ENCODE results near the gene GALT.

The GALT gene

DNA sequence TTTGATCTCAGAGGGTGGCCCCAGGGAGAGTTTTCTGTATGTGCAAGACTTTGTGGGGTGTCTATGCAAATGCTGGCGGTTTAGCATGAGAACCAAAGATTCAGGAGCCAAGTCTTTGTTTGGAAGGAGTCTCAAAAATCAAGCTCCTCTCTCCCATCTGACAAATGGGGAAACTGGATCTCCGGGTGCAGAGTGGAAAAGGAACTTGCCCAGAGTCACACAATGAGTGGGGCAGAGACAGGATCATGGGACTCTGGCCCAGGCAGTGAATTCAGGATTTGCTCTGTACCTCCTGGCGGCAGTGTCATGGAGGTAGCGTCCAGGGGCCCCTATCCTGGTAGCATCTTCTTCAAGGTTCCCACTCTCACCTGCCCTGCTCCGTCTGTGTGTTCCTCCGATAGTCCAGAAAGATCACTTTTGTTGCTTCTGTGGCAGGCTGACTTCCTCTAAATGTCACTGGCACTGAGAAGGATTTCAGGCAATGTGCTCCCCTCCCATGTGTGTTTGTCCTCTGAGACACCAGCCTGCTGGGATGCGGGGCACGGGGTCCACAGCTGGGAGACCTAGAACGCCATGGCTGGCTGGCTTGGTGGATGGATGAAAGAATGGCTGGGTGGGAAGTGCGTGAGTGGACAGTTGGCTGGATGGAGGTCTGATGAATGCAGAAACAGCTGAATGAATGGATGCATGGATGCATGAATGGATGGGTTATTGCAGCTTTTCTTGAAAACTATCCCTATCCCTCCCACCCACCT is 41.0 kb downstream of the GALT start:
- no peak for DNase-seq (ENCODE audit: low read depth)
- TF ChIP-seq, protein P1, sequence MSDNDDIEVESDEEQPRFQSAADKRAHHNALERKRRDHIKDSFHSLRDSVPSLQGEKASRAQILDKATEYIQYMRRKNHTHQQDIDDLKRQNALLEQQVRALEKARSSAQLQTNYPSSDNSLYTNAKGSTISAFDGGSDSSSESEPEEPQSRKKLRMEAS (IDR thresholded peaks at IDR 0.05; ENCODE audit: low read depth, low read length) = no peak
- TF ChIP-seq POLR2A (IDR thresholded peaks at IDR 0.05; ENCODE audit: extremely low read depth, insufficient read length) (no peak), MYC (IDR thresholded peaks at IDR 0.05; ENCODE audit: low read depth, low read length) (no peak)
- TF ChIP-seq, protein P2, sequence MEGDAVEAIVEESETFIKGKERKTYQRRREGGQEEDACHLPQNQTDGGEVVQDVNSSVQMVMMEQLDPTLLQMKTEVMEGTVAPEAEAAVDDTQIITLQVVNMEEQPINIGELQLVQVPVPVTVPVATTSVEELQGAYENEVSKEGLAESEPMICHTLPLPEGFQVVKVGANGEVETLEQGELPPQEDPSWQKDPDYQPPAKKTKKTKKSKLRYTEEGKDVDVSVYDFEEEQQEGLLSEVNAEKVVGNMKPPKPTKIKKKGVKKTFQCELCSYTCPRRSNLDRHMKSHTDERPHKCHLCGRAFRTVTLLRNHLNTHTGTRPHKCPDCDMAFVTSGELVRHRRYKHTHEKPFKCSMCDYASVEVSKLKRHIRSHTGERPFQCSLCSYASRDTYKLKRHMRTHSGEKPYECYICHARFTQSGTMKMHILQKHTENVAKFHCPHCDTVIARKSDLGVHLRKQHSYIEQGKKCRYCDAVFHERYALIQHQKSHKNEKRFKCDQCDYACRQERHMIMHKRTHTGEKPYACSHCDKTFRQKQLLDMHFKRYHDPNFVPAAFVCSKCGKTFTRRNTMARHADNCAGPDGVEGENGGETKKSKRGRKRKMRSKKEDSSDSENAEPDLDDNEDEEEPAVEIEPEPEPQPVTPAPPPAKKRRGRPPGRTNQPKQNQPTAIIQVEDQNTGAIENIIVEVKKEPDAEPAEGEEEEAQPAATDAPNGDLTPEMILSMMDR (IDR thresholded peaks at IDR 0.05; ENCODE audit: low read depth, low read length) = no peak
- no peak overlapping the region for H3K4me3 ChIP-seq (ENCODE audit: low read depth, low read length)

DNA sequence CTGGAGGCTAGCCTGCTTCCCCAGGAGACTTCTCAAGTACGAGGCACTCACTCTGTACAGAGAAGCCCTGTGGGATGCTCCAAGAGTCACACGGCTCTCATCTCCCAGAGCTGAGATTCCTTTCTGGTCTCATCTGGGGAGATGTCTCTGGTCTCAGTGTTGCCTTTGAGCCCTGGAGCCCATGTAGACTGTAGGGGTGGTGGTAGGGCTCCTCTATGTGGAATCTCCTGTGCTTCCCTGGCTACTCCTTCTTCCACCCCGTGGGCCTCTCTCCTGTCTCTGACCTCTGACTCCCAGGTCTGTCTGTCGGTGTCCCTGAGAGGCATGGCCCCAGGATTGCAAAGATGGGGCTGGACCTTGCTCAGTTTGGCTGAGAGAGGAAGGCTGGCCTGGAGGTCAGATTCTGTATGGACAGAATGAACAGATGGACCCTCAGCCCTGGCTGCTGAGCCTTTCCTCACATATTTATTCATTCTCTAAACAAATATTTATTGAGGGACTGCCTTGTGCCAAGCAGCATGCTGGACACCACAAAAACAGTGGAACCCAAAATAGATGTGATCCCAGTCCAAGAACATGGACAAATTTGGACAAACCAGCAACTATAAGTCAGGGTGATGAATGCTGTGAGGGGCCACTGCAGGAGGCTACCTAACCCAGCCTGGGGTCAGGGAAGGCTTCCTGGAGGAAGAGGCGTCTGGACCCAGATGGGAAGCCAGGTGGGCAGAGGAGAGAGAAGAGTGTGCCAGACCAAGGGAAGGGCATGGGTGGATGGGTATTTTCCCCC is 42.0 kb downstream of the GALT start:
- DNase-seq (ENCODE audit: low read depth) = no peak

DNA sequence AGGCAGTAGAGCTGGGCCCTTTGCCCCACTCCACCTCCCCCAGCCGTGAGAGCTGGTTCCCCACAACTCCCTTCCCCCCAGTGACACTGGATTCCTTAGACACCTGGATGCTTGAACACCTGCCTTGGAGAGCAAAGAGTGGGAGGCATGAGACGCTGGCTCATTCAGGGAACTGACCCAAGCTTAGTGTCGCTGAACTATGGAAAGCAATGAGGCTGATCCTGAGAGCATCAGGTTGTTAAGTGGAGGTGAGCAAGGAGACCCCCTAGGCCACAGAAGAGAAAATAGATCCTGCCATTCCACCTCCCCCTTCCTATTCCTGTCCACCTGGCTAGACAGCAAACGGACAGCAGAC is 42.6 kb downstream of the GALT start:
- TF ChIP-seq MYC (IDR thresholded peaks at IDR 0.05; ENCODE audit: low read depth, low read length) (no peak), POLR2A (IDR thresholded peaks at IDR 0.05; ENCODE audit: extremely low read depth, insufficient read length) (no peak)
- TF ChIP-seq, protein P2 (IDR thresholded peaks at IDR 0.05; ENCODE audit: low read depth, low read length) = no peak
- TF ChIP-seq, protein P1 (IDR thresholded peaks at IDR 0.05; ENCODE audit: low read depth, low read length) = no peak
- no peak overlapping the region for H3K4me3 ChIP-seq (ENCODE audit: low read depth, low read length)
- no peak for DNase-seq (ENCODE audit: low read depth)

More for the DNA sequence above, 42.0 kb downstream of the GALT start:
- TF ChIP-seq, protein P1 (IDR thresholded peaks at IDR 0.05; ENCODE audit: low read depth, low read length) = no peak
- TF ChIP-seq MYC (IDR thresholded peaks at IDR 0.05; ENCODE audit: low read depth, low read length) = no peak
- no peak for TF ChIP-seq POLR2A (IDR thresholded peaks at IDR 0.05; ENCODE audit: extremely low read depth, insufficient read length)
- TF ChIP-seq, protein P2 (IDR thresholded peaks at IDR 0.05; ENCODE audit: low read depth, low read length) = no peak
- no peak overlapping the region for H3K4me3 ChIP-seq (ENCODE audit: low read depth, low read length)

DNA sequence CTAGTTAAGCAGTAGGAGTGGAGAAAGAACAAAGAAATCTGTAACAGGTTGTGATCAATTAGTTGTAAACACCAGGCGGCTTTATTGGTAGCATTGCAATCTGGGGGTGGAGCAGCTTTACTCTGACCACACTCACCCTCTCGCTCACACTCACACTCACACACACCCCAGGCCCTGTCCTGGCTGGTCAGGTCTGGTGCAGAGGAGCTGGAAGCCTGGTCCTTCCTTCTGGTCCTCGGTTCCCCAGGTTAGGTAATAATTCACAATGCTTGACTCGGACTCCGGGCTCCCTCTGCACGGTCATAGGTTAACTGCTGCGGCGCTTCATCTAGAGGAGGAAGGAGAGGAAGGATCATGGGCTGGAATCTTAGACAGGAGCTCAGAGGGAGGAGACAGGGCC is 43.0 kb downstream of the GALT start:
- DNase-seq (ENCODE audit: low read depth) = no peak
- no peak overlapping the region for H3K4me3 ChIP-seq (ENCODE audit: low read depth, low read length)
- TF ChIP-seq, protein P2 (IDR thresholded peaks at IDR 0.05; ENCODE audit: low read depth, low read length) = no peak
- TF ChIP-seq, protein P1 (IDR thresholded peaks at IDR 0.05; ENCODE audit: low read depth, low read length) = no peak
- TF ChIP-seq MYC (IDR thresholded peaks at IDR 0.05; ENCODE audit: low read depth, low read length) (no peak), POLR2A (IDR thresholded peaks at IDR 0.05; ENCODE audit: extremely low read depth, insufficient read length) (no peak)

DNA sequence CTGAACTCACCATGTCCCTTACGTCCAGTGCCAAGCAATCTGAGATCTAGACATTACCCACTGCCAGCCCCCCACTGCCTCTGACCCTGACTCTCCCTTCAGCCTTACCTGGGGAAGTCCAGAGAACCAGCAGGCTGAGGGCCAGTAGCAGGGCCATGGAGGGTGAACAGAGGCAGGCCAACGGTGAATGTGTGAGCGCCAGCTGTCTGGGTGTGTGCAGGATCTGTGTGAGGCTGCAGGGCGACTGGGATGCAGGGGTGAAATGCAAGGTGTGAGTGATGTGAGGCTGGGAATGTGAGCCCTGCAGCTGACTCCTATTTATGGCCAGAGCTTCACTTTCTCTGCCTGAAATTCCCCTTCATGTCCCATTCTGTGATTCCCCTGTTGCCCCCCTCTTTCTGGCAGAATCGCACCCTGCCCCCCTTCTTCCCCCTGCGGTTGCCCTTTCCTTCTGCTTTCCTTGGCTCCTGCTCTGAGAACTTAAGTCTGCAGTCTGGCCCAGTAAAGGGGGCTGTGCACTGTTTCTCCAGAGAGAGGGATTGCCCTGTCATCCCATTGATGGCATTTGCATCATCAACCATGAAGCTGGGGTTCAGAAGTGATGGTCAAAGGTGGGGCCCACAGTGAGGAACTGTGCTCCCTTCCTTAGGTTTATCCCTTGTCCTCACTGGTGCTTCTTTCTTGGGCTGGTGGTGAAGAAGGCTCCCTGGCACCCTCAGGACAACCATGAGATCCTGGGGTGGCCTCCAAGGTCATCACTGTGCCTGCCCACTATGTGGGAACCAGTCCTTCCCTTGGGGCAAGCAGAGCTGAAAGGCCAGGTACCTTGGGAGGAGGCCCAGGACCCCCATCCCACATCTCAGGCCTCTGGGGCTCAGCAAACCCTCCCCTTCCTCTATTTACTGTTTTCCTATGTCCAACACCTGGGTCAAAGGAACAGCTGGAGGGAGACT is 44.8 kb downstream of the GALT start, which contains the start of gene CCL19:
CCL19 (minus strand) TSS at position 294 of the 953 bp plus-strand sequence; CDS start at position 157, 137 bp downstream.
- no peak for DNase-seq (ENCODE audit: low read depth)
- TF ChIP-seq, protein P1 (IDR thresholded peaks at IDR 0.05; ENCODE audit: low read depth, low read length) = no peak
- TF ChIP-seq MYC (IDR thresholded peaks at IDR 0.05; ENCODE audit: low read depth, low read length) = no peak

More for the DNA sequence above, 44.8 kb downstream of the GALT start, which contains the start of gene CCL19:
- H3K4me3 ChIP-seq (ENCODE audit: low read depth, low read length) = no peak within 1 kb of the TSS
